Ishikawa (cell line): ENCODE data around the gene CSF1.

Experiments
- CREB1 ChIP-seq: IDR thresholded peaks from 2 replicates; pipeline ENCODE4 v1.6.1; 2012; ENCODE audit warnings: low read depth
- EP300 ChIP-seq: IDR thresholded peaks from 2 replicates; pipeline ENCODE4 v1.6.1; 2012; ENCODE audit warnings: borderline replicate concordance
- REST ChIP-seq: IDR thresholded peaks from 2 replicates; pipeline ENCODE4 v1.6.1; 2012; ENCODE audit warnings: low read depth, mild to moderate bottlenecking
- TAF1 ChIP-seq: IDR thresholded peaks from 2 replicates; pipeline ENCODE4 v1.6.1; 2012; ENCODE audit warnings: low read depth, mild to moderate bottlenecking
- TCF12 ChIP-seq: IDR thresholded peaks from 2 replicates; pipeline ENCODE4 v1.6.1; 2012; ENCODE audit warnings: low read depth
- TEAD4 ChIP-seq: IDR thresholded peaks from 2 replicates; pipeline ENCODE4 v1.6.1; 2012
- YY1 ChIP-seq: IDR thresholded peaks from 2 replicates; pipeline ENCODE4 v1.6.1; 2012; ENCODE audit warnings: low read depth

- TF ChIP-seq TCF12 (no peak), TEAD4 (no peak), TAF1 (no peak), REST (no peak), EP300 (no peak), CREB1 (no peak), YY1 (no peak)
Observed at GRCh38 chr1:109906160-109906838, 4.3 kb upstream of the CSF1 start.
